ENCODE data around the gene CKS2.

CKS2 gene

DNA sequence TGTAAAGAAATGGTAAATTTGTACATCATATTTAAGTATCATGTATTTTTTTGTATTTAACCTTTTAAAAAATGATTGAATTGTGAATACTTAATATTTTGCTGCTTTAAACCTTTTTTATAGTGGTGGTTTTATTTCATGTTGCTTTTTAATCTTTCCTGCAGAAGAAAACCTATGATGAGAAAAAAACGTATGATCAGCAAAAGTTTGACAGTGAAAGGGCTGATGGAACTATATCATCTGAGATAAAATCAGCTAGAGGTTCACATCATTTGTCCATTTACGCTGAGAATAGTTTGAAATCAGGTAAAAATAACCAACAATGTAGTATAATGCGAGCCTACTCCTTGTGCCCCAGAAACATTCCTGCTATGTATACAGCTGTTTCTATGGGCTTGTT, 14.7 kb downstream of the CKS2 start:
- DNase-seq (ENCODE audit: low read depth) = no peak
- TF ChIP-seq, protein P1, sequence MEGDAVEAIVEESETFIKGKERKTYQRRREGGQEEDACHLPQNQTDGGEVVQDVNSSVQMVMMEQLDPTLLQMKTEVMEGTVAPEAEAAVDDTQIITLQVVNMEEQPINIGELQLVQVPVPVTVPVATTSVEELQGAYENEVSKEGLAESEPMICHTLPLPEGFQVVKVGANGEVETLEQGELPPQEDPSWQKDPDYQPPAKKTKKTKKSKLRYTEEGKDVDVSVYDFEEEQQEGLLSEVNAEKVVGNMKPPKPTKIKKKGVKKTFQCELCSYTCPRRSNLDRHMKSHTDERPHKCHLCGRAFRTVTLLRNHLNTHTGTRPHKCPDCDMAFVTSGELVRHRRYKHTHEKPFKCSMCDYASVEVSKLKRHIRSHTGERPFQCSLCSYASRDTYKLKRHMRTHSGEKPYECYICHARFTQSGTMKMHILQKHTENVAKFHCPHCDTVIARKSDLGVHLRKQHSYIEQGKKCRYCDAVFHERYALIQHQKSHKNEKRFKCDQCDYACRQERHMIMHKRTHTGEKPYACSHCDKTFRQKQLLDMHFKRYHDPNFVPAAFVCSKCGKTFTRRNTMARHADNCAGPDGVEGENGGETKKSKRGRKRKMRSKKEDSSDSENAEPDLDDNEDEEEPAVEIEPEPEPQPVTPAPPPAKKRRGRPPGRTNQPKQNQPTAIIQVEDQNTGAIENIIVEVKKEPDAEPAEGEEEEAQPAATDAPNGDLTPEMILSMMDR (IDR thresholded peaks at IDR 0.05; ENCODE audit: low read depth, low read length) = no peak
- TF ChIP-seq POLR2A (IDR thresholded peaks at IDR 0.05; ENCODE audit: extremely low read depth, insufficient read length) (no peak), MYC (IDR thresholded peaks at IDR 0.05; ENCODE audit: low read depth, low read length) (no peak)
- TF ChIP-seq, protein P2, sequence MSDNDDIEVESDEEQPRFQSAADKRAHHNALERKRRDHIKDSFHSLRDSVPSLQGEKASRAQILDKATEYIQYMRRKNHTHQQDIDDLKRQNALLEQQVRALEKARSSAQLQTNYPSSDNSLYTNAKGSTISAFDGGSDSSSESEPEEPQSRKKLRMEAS (IDR thresholded peaks at IDR 0.05; ENCODE audit: low read depth, low read length) = no peak
- no peak overlapping the region for H3K4me3 ChIP-seq (ENCODE audit: low read depth, low read length)

DNA sequence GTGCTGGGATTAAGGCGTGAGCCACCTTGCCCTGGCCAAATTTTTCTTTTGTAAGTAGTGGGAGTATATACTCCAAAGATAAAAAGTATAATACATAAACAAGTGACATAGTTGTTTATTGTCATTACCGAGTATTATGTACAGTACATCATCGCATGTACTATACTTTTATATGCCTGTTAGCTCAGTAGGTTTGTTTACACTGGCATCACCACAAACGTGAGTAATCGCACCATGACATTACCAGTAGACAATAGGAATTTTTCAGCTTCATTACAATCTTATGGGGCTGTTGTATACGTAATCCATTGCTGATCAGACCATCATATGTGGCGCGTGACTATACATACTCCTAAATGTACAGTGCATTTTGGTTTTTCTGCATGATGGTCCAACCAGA, 17.1 kb downstream of the CKS2 start:
- H3K4me3 ChIP-seq (ENCODE audit: low read depth, low read length) = no peak overlapping the region
- TF ChIP-seq, protein P1 (IDR thresholded peaks at IDR 0.05; ENCODE audit: low read depth, low read length) = no peak
- TF ChIP-seq POLR2A (IDR thresholded peaks at IDR 0.05; ENCODE audit: extremely low read depth, insufficient read length) (no peak), MYC (IDR thresholded peaks at IDR 0.05; ENCODE audit: low read depth, low read length) (no peak)
- TF ChIP-seq, protein P2 (IDR thresholded peaks at IDR 0.05; ENCODE audit: low read depth, low read length) = no peak
- DNase-seq (ENCODE audit: low read depth) = no peak

DNA sequence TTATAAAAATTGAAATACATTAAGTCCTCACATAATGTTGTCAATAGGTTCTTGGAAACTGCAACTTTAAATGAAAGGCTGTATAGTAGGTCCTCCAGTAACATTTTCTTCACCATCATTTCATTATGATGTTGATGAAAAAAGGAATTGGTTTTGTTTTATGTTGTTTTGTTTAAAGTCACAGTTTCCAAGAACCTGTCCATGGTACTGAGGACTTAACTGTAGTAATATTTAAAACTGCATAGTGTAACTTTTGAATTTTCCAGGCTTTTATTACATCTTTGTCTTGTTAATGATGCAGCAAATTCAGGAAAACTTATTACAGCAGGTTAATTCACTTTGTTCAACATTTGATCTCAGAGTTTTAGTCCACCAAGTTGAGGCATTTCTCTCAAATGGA, 18.9 kb downstream of the CKS2 start:
- no peak for TF ChIP-seq MYC (IDR thresholded peaks at IDR 0.05; ENCODE audit: low read depth, low read length)
- TF ChIP-seq, protein P2 (IDR thresholded peaks at IDR 0.05; ENCODE audit: low read depth, low read length) = no peak
- no peak for TF ChIP-seq POLR2A (IDR thresholded peaks at IDR 0.05; ENCODE audit: extremely low read depth, insufficient read length)
- TF ChIP-seq, protein P1 (IDR thresholded peaks at IDR 0.05; ENCODE audit: low read depth, low read length) = no peak
- no peak for DNase-seq (ENCODE audit: low read depth)
- no peak overlapping the region for H3K4me3 ChIP-seq (ENCODE audit: low read depth, low read length)

DNA sequence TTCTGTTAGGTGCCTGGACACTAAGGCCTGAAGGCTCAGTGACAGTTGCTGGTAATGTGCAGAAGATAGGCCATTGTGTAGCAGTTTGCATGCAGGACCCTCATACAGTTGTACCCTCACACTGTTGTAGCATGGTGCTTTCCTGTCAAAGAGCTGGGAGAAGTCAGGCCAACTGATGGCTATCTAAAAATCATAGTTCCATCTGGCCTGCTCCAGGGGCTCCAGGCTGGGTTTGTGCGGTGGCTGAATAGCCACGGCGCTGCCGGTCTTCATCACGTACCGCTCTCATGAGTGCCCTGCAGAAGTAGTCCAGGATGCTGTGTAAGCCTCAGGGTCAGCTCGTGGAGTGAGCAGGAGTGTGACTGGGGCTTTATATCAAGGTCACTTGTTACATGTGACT, 19.5 kb downstream of the CKS2 start:
- no peak for DNase-seq (ENCODE audit: low read depth)
- TF ChIP-seq, protein P2 (IDR thresholded peaks at IDR 0.05; ENCODE audit: low read depth, low read length) = no peak
- H3K4me3 ChIP-seq (ENCODE audit: low read depth, low read length) = no peak overlapping the region

DNA sequence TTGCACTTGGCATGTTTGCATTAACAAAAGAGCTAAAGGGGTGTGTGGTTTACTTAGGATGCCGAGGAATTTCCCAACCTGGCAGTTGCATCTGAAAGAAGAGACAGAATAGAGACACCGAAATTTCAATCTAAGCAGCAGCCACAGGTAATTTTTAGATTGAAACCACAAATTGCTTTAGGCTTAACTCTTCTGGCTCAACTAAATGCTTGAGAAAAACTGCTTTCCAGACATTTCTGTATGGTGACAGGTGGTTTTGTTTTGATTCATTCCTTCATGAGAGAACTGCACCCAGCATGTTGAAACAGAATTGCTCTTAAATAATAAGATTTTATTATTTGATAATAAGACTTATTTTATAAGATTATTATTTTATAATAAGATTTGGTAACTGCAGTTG, 28.8 kb downstream of the CKS2 start:
- no peak overlapping the region for H3K4me3 ChIP-seq (ENCODE audit: low read depth, low read length)
- TF ChIP-seq MYC (IDR thresholded peaks at IDR 0.05; ENCODE audit: low read depth, low read length) (no peak), POLR2A (IDR thresholded peaks at IDR 0.05; ENCODE audit: extremely low read depth, insufficient read length) (no peak)
- TF ChIP-seq, protein P1 (IDR thresholded peaks at IDR 0.05; ENCODE audit: low read depth, low read length) = no peak
- TF ChIP-seq, protein P2 (IDR thresholded peaks at IDR 0.05; ENCODE audit: low read depth, low read length) = no peak
- no peak for DNase-seq (ENCODE audit: low read depth)

DNA sequence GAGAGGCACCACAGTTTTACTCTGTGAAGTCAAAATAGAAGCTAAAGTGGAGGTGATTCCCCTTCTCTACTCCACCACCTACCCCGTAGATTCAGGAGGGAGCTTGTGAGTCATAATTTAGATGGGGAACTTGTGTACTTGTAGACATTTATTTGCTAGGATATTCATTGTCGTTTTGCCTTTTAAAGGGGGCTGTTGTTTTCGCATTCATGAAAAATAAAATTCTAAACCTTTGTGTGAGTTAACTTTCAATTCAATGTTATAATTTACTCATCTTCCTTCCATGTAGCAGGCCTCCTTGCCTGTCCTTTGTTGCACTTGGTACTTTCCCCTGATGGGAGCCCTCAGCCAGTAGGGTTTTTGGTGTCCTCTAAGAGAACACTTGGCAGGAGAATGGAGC, 29.3 kb downstream of the CKS2 start:
- H3K4me3 ChIP-seq (ENCODE audit: low read depth, low read length) = no peak overlapping the region
- no peak for DNase-seq (ENCODE audit: low read depth)
- TF ChIP-seq, protein P2 (IDR thresholded peaks at IDR 0.05; ENCODE audit: low read depth, low read length) = no peak
- TF ChIP-seq, protein P1 (IDR thresholded peaks at IDR 0.05; ENCODE audit: low read depth, low read length) = no peak
- TF ChIP-seq MYC (IDR thresholded peaks at IDR 0.05; ENCODE audit: low read depth, low read length) = no peak
- no peak for TF ChIP-seq POLR2A (IDR thresholded peaks at IDR 0.05; ENCODE audit: extremely low read depth, insufficient read length)
